GM12878 (cell line): Measurements from ENCODE around the gene SMOC2. TPM values are rescaled to one million over a fixed set of nuclear protein-coding genes. Genes with fewer than 3 reads are reported as not detected.

Source experiments
- ATAC-seq: fragments of 200-7000 bp; cut with Tn5 transposase; 3 replicates; pipeline ENCODE4 v1.9.1; 2020; ENCODE audit warnings: mild to moderate bottlenecking, moderate library complexity
- BruUV-seq: library from RNA; stranded (reverse); fragments of 400-500 nt; replicated peaks from 2 replicates; lab custom pipeline; 2021; lab: Mats Ljungman, UMichigan
- CTCF ChIA-PET: fragments of 300-600 bp; sonication (Branson Sonifier 250); formaldehyde crosslinking; extraction: SDS; loops from one replicate; lab custom pipeline; 2021; ENCODE audit warnings: inconsistent platforms; lab: Yijun Ruan, JAX
- POLR2A ChIA-PET: fragments of 350-600 bp; formaldehyde crosslinking; extraction: SDS; loops from one replicate; lab custom pipeline; 2021; ENCODE audit warnings: inconsistent platforms; lab: Charles Lee
- RAD21 ChIA-PET: fragments of 300-600 bp; sonication (Branson Sonifier 250); formaldehyde crosslinking; loops from one replicate; lab custom pipeline; 2023; ENCODE audit warnings: antibody characterized with exemption; ENCODE audit not compliant: unreplicated experiment; lab: Charles Lee
- SMC1A ChIA-PET: fragments of 300-600 bp; sonication (Branson Sonifier 250); formaldehyde crosslinking; loops from one replicate; lab custom pipeline; 2023; ENCODE audit not compliant: unreplicated experiment, uncharacterized antibody; lab: Charles Lee
- DNase-seq: peaks from one replicate; pipeline ENCODE4 v3.0.0-alpha.2; 2011; ENCODE audit warnings: low read depth, low spot score
- FAIRE-seq: peaks from 3 replicates; lab custom pipeline; 2011; peaks lifted over from hg19 to GRCh38; lab: Jason Lieb, UNC
- H2AFZ ChIP-seq: 2 replicates; pipeline ENCODE4 v1.6.0; 2011; ENCODE audit warnings: low read depth, low read length, control low read depth; ENCODE audit not compliant: control insufficient read depth
- H3K27ac ChIP-seq: 2 replicates; pipeline ENCODE4 v1.5.1; 2011; ENCODE audit warnings: control low read depth; ENCODE audit not compliant: control insufficient read depth, insufficient read depth
- H3K27me3 ChIP-seq, 2 experiments: replicated peaks in 1 of 2; 2 replicates each; pipeline versions ENCODE4 v1.6.0 to v1.6.1; 2011; ENCODE audit warnings: low read length in 1 of 2; ENCODE audit not compliant: control insufficient read depth in 2 of 2, insufficient read depth in 2 of 2
- H3K36me3 ChIP-seq, 2 experiments: 2 replicates each; pipeline ENCODE4 v1.5.1; 2011; ENCODE audit warnings: low read length in 1 of 2; ENCODE audit not compliant: control insufficient read depth in 2 of 2, insufficient read depth in 2 of 2
- H3K4me1 ChIP-seq: 2 replicates; pipeline ENCODE4 v1.6.1; 2011; ENCODE audit warnings: mild to moderate bottlenecking, low read length, moderate library complexity, mixed read lengths; ENCODE audit not compliant: control insufficient read depth, insufficient read depth
- H3K4me2 ChIP-seq: 2 replicates; pipeline ENCODE4 v1.6.0; 2011; ENCODE audit warnings: control low read depth; ENCODE audit not compliant: control insufficient read depth, insufficient read depth
- H3K4me3 ChIP-seq: fragments of 200-600 bp; sonication (generic); 2 replicates; pipeline ENCODE4 v1.5.1; 2016
- H3K79me2 ChIP-seq: 2 replicates; pipeline ENCODE4 v1.6.0; 2011; ENCODE audit warnings: low read length; ENCODE audit not compliant: control insufficient read depth, insufficient read depth
- H3K9ac ChIP-seq: 2 replicates; pipeline ENCODE4 v1.8.0; 2011; ENCODE audit warnings: low read length, control low read depth, mixed read lengths; ENCODE audit not compliant: control insufficient read depth, insufficient read depth
- H3K9me3 ChIP-seq: replicated peaks from 3 replicates; pipeline ENCODE4 v1.5.1; 2011; ENCODE audit warnings: mild to moderate bottlenecking, low read length; ENCODE audit not compliant: control insufficient read depth, insufficient read depth
- H4K20me1 ChIP-seq: 2 replicates; pipeline ENCODE4 v1.6.0; 2011; ENCODE audit not compliant: control insufficient read depth, insufficient read depth
- BACH1 ChIP-seq: fragments of 450-650 bp; IDR thresholded peaks from 2 replicates; pipeline ENCODE4 v1.6.1; 2017; ENCODE audit warnings: mild to moderate bottlenecking, borderline replicate concordance
- CBX3 ChIP-seq: fragments of 200-600 bp; sonication (generic); IDR thresholded peaks from 2 replicates; pipeline ENCODE4 v1.6.1; 2016; ENCODE audit warnings: low read depth, borderline replicate concordance
- CHD2 ChIP-seq: IDR thresholded peaks from 2 replicates; pipeline ENCODE4 v1.6.1; 2011; ENCODE audit warnings: low read depth, low read length, improper control_type of control experiment, borderline replicate concordance
- HDAC6 ChIP-seq: fragments of 200-600 bp; sonication (generic); IDR thresholded peaks from one replicate; pipeline ENCODE4 v1.8.0; 2017; ENCODE audit warnings: antibody characterized with exemption; ENCODE audit not compliant: unreplicated experiment
- IKZF1 ChIP-seq: fragments of 450-650 bp; conservative IDR thresholded peaks from 2 replicates; pipeline ENCODE4 v1.6.1; 2017; ENCODE audit warnings: antibody characterized with exemption, mild to moderate bottlenecking
- LARP7 ChIP-seq: fragments of 450-650 bp; IDR thresholded peaks from 2 replicates; pipeline ENCODE4 v1.6.1; 2017; ENCODE audit warnings: mild to moderate bottlenecking
- POLR2AphosphoS2 ChIP-seq: IDR thresholded peaks from 2 replicates; pipeline ENCODE4 v1.6.1; 2011; ENCODE audit warnings: low read depth, mild to moderate bottlenecking, low read length, improper control_type of control experiment, moderate library complexity
- RFX5 ChIP-seq: IDR thresholded peaks from 2 replicates; pipeline ENCODE4 v1.6.1; 2011; ENCODE audit warnings: low read depth, low read length, improper control_type of control experiment
- RUNX3 ChIP-seq: IDR thresholded peaks from 2 replicates; pipeline ENCODE4 v1.6.1; 2012; ENCODE audit warnings: low read length, inconsistent platforms
- SMAD5 ChIP-seq: IDR thresholded peaks from 2 replicates; pipeline ENCODE4 v1.6.1; 2016; ENCODE audit warnings: antibody characterized with exemption, low read depth
- TBL1XR1 ChIP-seq: IDR thresholded peaks from 2 replicates; pipeline ENCODE4 v1.6.1; 2012; ENCODE audit warnings: low read depth, low read length, improper control_type of control experiment
- WGBS: methylation state at CpG from one replicate; pipeline ENCODE4 v1.1.6; 2016; ENCODE audit warnings: low lambda C conversion rate; ENCODE audit not compliant: insufficient replicate concordance, insufficient coverage; ENCODE audit errors: missing lambda C conversion rate; 5-methylcytosine and 5-hydroxymethylcytosine counted together
- in situ Hi-C: fragments of 300-500 bp; cut with MboI; formaldehyde crosslinking; loops from 9 replicates; pipeline ENCODE4 v1.14.3; 2018; ENCODE audit warnings: mixed read lengths
- intact Hi-C: fragments of 100-400 bp; cut with micrococcal nuclease; formaldehyde crosslinking; loops from one replicate; pipeline ENCODE4 v1.14.2; 2022; ENCODE audit not compliant: unreplicated experiment
- polyA plus RNA-seq, 11 experiments: library from polyadenylated mRNA; depleted of rRNA in 4 of 11; unstranded in 6 of 11; stranded (reverse) in 5 of 11; fragments of >200 nt; fragmentation: Nextera tagmentation in 4 of 11; fragmentation: Illumina TruSeq in 1 of 11; extraction: Ambion mirVana in 4 of 11; extraction: Trizol in 1 of 11; gene quantifications; 1 replicate in 1 of 11; 2 replicates in 10 of 11; pipeline versions ENCODE4 v1.2.1 to v1.2.3, GENCODE V29; 2011 to 2016; ENCODE audit warnings: inconsistent platforms in 2 of 11, missing spikeins in 2 of 11, low read depth in 1 of 11
- total RNA-seq, 4 experiments: library from RNA; depleted of rRNA in 3 of 4; stranded (reverse); fragments of >200 nt in 3 of 4; fragmentation: Illumina TruSeq in 1 of 4; extraction: Trizol in 1 of 4; gene quantifications; 2 replicates each; pipeline versions ENCODE4 v1.2.1 to v1.2.3, GENCODE V29; 2013 to 2021
- TF ChIP-seq, protein P1 (sequence below): fragments of 450-650 bp; IDR thresholded peaks from 2 replicates; pipeline ENCODE4 v1.6.1; 2017; ENCODE audit warnings: antibody characterized with exemption, mild to moderate bottlenecking, moderate library complexity
- TF ChIP-seq, protein P2 (sequence below): IDR thresholded peaks from 2 replicates; pipeline ENCODE4 v1.6.1; 2012; ENCODE audit warnings: low read depth, low read length, improper control_type of control experiment
- TF ChIP-seq, protein P3 (sequence below): IDR thresholded peaks from 2 replicates; pipeline ENCODE4 v1.6.1; 2012; ENCODE audit warnings: low read depth, low read length, improper control_type of control experiment
- TF ChIP-seq, protein P4 (sequence below): IDR thresholded peaks from 2 replicates; pipeline ENCODE4 v1.6.1; 2012; ENCODE audit warnings: low read depth, low read length, improper control_type of control experiment
- TF ChIP-seq, protein P5 (sequence below): fragments of 450-650 bp; IDR thresholded peaks from 2 replicates; pipeline ENCODE4 v1.6.1; 2017; ENCODE audit warnings: low read depth, mild to moderate bottlenecking, moderate library complexity
- TF ChIP-seq, protein P6 (sequence below): fragments of 450-650 bp; conservative IDR thresholded peaks from 2 replicates; pipeline ENCODE4 v1.6.1; 2017; ENCODE audit warnings: mild to moderate bottlenecking, moderate library complexity

SMOC2 gene
- total and polyA plus RNA-seq, 10 of the 15 experiments (the other 5 are each of a cell fraction or from before 2014, with no cell fraction given), result 0.10 to 0.12 TPM; not detected in 8

DNA sequence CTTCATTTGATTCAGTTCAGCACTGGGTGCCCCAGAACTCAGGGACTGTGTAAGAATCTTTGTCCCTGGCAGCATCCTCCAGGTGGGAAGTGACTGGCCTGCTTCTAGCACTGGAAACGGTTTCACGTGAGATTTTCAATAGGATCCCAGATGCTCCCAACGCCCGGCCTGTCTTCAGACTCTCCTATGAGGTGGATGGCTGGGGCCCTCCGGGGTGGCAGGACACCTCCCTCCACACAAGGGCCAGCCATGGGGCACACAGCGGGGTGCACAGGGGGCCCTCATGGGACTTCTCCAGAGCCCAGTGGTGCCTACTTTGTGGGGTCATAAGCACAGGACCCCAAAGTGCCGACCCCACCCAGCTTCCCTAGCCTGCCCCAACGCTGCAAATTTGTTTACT lies 72.8 kb downstream of the SMOC2 start:
- Histone ChIP-seq H3K9ac (no peak overlapping the region), H3K9me3 (no peaks in the 10 kb centered on the region; the same call in 2 of the 3 replicates), H3K4me1 (no peaks in the 10 kb centered on the region), H3K27me3 (no peaks in the 10 kb centered on the region), H3K27ac (no peak overlapping the region), H2AFZ (no peak overlapping the region), H4K20me1 (no peaks in the 10 kb centered on the region), H3K4me3 (no peak overlapping the region), H3K36me3 (no peaks in the 10 kb centered on the region), H3K4me2 (no peak overlapping the region), H3K79me2 (no peaks in the 10 kb centered on the region)
- ChIA-PET CTCF (no interaction called here), SMC1A (no interaction called here), RAD21 (no interaction called here), POLR2A (no interaction called here)
- no TSS peak for BruUV-seq
- in situ Hi-C loops (no loop called here), intact Hi-C loops (no loop called here)
- no peak for ATAC-seq
- FAIRE-seq, result no peak
- WGBS, result 18% methylated on average over 8 of the region's 8 CpGs
- no peak for DNase-seq
- TF ChIP-seq, protein P1, sequence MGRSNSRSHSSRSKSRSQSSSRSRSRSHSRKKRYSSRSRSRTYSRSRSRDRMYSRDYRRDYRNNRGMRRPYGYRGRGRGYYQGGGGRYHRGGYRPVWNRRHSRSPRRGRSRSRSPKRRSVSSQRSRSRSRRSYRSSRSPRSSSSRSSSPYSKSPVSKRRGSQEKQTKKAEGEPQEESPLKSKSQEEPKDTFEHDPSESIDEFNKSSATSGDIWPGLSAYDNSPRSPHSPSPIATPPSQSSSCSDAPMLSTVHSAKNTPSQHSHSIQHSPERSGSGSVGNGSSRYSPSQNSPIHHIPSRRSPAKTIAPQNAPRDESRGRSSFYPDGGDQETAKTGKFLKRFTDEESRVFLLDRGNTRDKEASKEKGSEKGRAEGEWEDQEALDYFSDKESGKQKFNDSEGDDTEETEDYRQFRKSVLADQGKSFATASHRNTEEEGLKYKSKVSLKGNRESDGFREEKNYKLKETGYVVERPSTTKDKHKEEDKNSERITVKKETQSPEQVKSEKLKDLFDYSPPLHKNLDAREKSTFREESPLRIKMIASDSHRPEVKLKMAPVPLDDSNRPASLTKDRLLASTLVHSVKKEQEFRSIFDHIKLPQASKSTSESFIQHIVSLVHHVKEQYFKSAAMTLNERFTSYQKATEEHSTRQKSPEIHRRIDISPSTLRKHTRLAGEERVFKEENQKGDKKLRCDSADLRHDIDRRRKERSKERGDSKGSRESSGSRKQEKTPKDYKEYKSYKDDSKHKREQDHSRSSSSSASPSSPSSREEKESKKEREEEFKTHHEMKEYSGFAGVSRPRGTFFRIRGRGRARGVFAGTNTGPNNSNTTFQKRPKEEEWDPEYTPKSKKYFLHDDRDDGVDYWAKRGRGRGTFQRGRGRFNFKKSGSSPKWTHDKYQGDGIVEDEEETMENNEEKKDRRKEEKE, result no peak
- TF ChIP-seq HDAC6 (no peak), POLR2AphosphoS2 (no peak), SMAD5 (no peak), BACH1 (no peak), RUNX3 (no peak), CBX3 (no peak), IKZF1 (no peak), RFX5 (no peak), CHD2 (no peak), TBL1XR1 (no peak), LARP7 (no peak)
- TF ChIP-seq, protein P2, sequence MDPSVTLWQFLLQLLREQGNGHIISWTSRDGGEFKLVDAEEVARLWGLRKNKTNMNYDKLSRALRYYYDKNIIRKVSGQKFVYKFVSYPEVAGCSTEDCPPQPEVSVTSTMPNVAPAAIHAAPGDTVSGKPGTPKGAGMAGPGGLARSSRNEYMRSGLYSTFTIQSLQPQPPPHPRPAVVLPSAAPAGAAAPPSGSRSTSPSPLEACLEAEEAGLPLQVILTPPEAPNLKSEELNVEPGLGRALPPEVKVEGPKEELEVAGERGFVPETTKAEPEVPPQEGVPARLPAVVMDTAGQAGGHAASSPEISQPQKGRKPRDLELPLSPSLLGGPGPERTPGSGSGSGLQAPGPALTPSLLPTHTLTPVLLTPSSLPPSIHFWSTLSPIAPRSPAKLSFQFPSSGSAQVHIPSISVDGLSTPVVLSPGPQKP, result no peak
- TF ChIP-seq, protein P3, sequence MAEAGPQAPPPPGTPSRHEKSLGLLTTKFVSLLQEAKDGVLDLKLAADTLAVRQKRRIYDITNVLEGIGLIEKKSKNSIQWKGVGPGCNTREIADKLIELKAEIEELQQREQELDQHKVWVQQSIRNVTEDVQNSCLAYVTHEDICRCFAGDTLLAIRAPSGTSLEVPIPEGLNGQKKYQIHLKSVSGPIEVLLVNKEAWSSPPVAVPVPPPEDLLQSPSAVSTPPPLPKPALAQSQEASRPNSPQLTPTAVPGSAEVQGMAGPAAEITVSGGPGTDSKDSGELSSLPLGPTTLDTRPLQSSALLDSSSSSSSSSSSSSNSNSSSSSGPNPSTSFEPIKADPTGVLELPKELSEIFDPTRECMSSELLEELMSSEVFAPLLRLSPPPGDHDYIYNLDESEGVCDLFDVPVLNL, result no peak
- TF ChIP-seq, protein P4, sequence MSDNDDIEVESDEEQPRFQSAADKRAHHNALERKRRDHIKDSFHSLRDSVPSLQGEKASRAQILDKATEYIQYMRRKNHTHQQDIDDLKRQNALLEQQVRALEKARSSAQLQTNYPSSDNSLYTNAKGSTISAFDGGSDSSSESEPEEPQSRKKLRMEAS, result no peak
- TF ChIP-seq, protein P5, sequence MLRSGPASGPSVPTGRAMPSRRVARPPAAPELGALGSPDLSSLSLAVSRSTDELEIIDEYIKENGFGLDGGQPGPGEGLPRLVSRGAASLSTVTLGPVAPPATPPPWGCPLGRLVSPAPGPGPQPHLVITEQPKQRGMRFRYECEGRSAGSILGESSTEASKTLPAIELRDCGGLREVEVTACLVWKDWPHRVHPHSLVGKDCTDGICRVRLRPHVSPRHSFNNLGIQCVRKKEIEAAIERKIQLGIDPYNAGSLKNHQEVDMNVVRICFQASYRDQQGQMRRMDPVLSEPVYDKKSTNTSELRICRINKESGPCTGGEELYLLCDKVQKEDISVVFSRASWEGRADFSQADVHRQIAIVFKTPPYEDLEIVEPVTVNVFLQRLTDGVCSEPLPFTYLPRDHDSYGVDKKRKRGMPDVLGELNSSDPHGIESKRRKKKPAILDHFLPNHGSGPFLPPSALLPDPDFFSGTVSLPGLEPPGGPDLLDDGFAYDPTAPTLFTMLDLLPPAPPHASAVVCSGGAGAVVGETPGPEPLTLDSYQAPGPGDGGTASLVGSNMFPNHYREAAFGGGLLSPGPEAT, result no peak
- TF ChIP-seq, protein P6, sequence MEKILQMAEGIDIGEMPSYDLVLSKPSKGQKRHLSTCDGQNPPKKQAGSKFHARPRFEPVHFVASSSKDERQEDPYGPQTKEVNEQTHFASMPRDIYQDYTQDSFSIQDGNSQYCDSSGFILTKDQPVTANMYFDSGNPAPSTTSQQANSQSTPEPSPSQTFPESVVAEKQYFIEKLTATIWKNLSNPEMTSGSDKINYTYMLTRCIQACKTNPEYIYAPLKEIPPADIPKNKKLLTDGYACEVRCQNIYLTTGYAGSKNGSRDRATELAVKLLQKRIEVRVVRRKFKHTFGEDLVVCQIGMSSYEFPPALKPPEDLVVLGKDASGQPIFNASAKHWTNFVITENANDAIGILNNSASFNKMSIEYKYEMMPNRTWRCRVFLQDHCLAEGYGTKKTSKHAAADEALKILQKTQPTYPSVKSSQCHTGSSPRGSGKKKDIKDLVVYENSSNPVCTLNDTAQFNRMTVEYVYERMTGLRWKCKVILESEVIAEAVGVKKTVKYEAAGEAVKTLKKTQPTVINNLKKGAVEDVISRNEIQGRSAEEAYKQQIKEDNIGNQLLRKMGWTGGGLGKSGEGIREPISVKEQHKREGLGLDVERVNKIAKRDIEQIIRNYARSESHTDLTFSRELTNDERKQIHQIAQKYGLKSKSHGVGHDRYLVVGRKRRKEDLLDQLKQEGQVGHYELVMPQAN, result no peak
